Measurements from ENCODE around the gene SUPT7L. TPM values are rescaled to one million over a fixed set of nuclear protein-coding genes. Genes with fewer than 3 reads are reported as not detected.

The SUPT7L gene
- total and polyA plus RNA-seq, 8 donors: 8.0 to 32.4 (median 11.2) TPM

- 86 to 90% methylated on average over 7 of the region's 7 CpGs for WGBS, 2 donors
- FAIRE-seq (no peak), ATAC-seq (no peak), DNase-seq (no peak)
- no peak for TF ChIP-seq CTCF (IDR thresholded peaks at IDR 0.05)
- no peaks in the 10 kb centered on the region for H3K27me3 ChIP-seq
- H3K27ac ChIP-seq: no peak overlapping the region
- H3K4me1 ChIP-seq: peaks cover 0 to 10% (median 5%) of the 10 kb centered on the region in 3 donors
- no peak overlapping the region for H3K4me3 ChIP-seq
- no peaks in the 10 kb centered on the region for H3K9me3 ChIP-seq
- intact Hi-C loops (cut with DNase I): loop anchor here in 1 of 3 donors (10.0 kb wide), 1 partner anchor 47 kb away; no protein-coding TSS in a partner anchor
- no peaks in the 10 kb centered on the region for H3K36me3 ChIP-seq
Measured at GRCh38 chr2:27708257-27708654, 44.8 kb upstream of the SUPT7L start.

- no peaks in the 10 kb centered on the region for H3K27me3 ChIP-seq
- DNase-seq: no peak
- ATAC-seq: no peak
- 73 to 79% methylated on average over 9 of the region's 9 CpGs for WGBS, 2 donors
- H3K4me1 ChIP-seq: peaks cover 0 to 10% (median 5%) of the 10 kb centered on the region in 3 donors
- intact Hi-C loops (cut with DNase I): loop anchor here in 1 of 3 donors (10.0 kb wide), 1 partner anchor 47 kb away; no protein-coding TSS in a partner anchor
- no peaks in the 10 kb centered on the region for H3K36me3 ChIP-seq
- no peak for FAIRE-seq
- TF ChIP-seq CTCF (IDR thresholded peaks at IDR 0.05): no peak
- no peaks in the 10 kb centered on the region for H3K9me3 ChIP-seq
- H3K27ac ChIP-seq: no peak overlapping the region
- no peak overlapping the region for H3K4me3 ChIP-seq
Measured at GRCh38 chr2:27707462-27708256, 44.2 kb upstream of the SUPT7L start.

- ATAC-seq: peak; percentile 90 to 94 (median 92)
- no peak overlapping the region for H3K4me3 ChIP-seq
- peak overlapping the region; percentile 51 to 90 (median 71) for H3K27ac ChIP-seq
- H3K9me3 ChIP-seq: no peaks in the 10 kb centered on the region
- no peaks in the 10 kb centered on the region for H3K36me3 ChIP-seq
- peaks cover 0 to 13% (median 5%) of the 10 kb centered on the region in 3 donors for H3K4me1 ChIP-seq
- WGBS, 2 donors: 17 to 25% methylated on average over 4 of the region's 4 CpGs
- intact Hi-C loops (cut with DNase I): loop anchor here in 1 of 3 donors (10.0 kb wide), 1 partner anchor 49 kb away; no protein-coding TSS in a partner anchor
- peak in 5 of 6 donors; percentile 67 to 88 (median 82) for DNase-seq
- FAIRE-seq: no peak
- no peak for TF ChIP-seq CTCF (IDR thresholded peaks at IDR 0.05)
- no peaks in the 10 kb centered on the region for H3K27me3 ChIP-seq
Measured at GRCh38 chr2:27705851-27706622, 42.6 kb upstream of the SUPT7L start.

- TF ChIP-seq CTCF (IDR thresholded peaks at IDR 0.05): no peak
- Histone ChIP-seq H3K27me3 (no peaks in the 10 kb centered on the region), H3K9me3 (no peaks in the 10 kb centered on the region), H3K27ac (no peak overlapping the region), H3K36me3 (no peaks in the 10 kb centered on the region), H3K4me3 (no peak overlapping the region), H3K4me1 (peaks cover 0 to 13% (median 5%) of the 10 kb centered on the region in 3 donors)
- intact Hi-C loops (cut with DNase I): loop anchor here in 1 of 3 donors (10.0 kb wide), 1 partner anchor 50 kb away; no protein-coding TSS in a partner anchor
- 86 to 90% methylated on average over 5 of the region's 5 CpGs for WGBS, 2 donors
- ATAC-seq (no peak), FAIRE-seq (no peak), DNase-seq (no peak)
Measured at GRCh38 chr2:27704342-27704876, 41.0 kb upstream of the SUPT7L start.
